MCF 10A (cell line): Measurements from ENCODE around the gene A4GALT. TPM values are rescaled to one million over a fixed set of nuclear protein-coding genes. Genes with fewer than 3 reads are reported as not detected.
"Not testable (repeated sequence)": the region's sequence is repeated elsewhere in the genome, so short reads cannot be mapped to it uniquely, and the experiment has no call there.

Experiments used
- BruUV-seq: library from RNA; stranded (reverse); fragments of 400-500 nt; replicated peaks from 2 replicates; lab custom pipeline; 2021; lab: Mats Ljungman, UMichigan
- CTCF ChIA-PET: fragments of 300-600 bp; sonication (Branson Sonifier 250); formaldehyde crosslinking; extraction: SDS; loops from one replicate; lab custom pipeline; 2021; ENCODE audit warnings: antibody characterized with exemption, inconsistent platforms; lab: Yijun Ruan, JAX
- POLR2A ChIA-PET: fragments of 300-600, 350-650 bp; sonication (Branson Sonifier 250); formaldehyde crosslinking; extraction: SDS; loops from one replicate; lab custom pipeline; 2020; ENCODE audit warnings: antibody characterized with exemption, inconsistent platforms; lab: Yijun Ruan, JAX
- DNase-seq: peaks from one replicate; pipeline ENCODE4 v3.0.0-alpha.2; 2018; ENCODE audit not compliant: unreplicated experiment
- H3K27ac Mint-ChIP-seq: one replicate; pipeline ENCODE4 v1.8.0; 2022; ENCODE audit warnings: mild to moderate bottlenecking, low read depth, mixed read lengths; ENCODE audit not compliant: unreplicated experiment
- H3K27me3 Mint-ChIP-seq: one replicate; pipeline ENCODE4 v1.8.0; 2022; ENCODE audit warnings: mixed read lengths; ENCODE audit not compliant: insufficient read depth, unreplicated experiment
- H3K36me3 Mint-ChIP-seq: one replicate; pipeline ENCODE4 v1.8.0; 2022; ENCODE audit warnings: mild to moderate bottlenecking, moderate library complexity, mixed read lengths; ENCODE audit not compliant: insufficient read depth, unreplicated experiment
- H3K4me1 Mint-ChIP-seq: one replicate; pipeline ENCODE4 v1.8.0; 2022; ENCODE audit warnings: mixed read lengths; ENCODE audit not compliant: insufficient read depth, unreplicated experiment
- H3K4me3 Mint-ChIP-seq: one replicate; pipeline ENCODE4 v1.8.0; 2022; ENCODE audit warnings: mild to moderate bottlenecking, moderate library complexity, mixed read lengths; ENCODE audit not compliant: unreplicated experiment
- H3K9me3 Mint-ChIP-seq: one replicate; pipeline ENCODE4 v1.8.0; 2022; ENCODE audit warnings: mixed read lengths; ENCODE audit not compliant: unreplicated experiment
- intact Hi-C: fragments of 100-400 bp; cut with micrococcal nuclease; formaldehyde crosslinking; loops from 2 replicates; pipeline ENCODE4 v1.14.1; 2022
- total RNA-seq: library from RNA; stranded (reverse); gene quantifications from 2 replicates; pipeline ENCODE4 v1.2.3, GENCODE V29; 2022
- TF ChIP-seq, protein P1 (sequence below): fragments of 200-600 bp; IDR thresholded peaks from one replicate; pipeline ENCODE4 v1.8.0; 2022; ENCODE audit warnings: antibody characterized with exemption, mild to moderate bottlenecking; ENCODE audit not compliant: unreplicated experiment

A4GALT gene
- total RNA-seq, 1 experiment from 2014 or later = 8.7 TPM

DNA sequence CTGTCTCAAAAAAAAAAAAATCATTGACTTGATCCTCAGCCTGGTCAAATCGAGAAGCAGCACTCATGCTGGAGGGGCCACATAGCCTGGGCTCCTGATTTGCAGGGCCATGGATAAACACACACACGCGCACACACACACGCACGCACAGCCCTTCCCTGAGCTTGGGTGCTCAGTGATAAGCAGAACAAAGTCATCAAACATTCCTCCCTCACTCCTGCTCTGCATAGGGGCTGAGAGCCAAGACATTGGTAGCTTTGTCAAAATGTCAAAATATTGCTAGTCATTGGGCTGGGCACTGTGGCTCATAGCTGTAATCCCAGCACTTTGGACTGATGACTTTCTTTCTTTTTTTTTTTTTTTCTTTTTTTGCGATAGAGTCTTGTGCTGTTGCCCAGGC, 34.0 kb upstream of the A4GALT start:
- TF ChIP-seq, protein P1, sequence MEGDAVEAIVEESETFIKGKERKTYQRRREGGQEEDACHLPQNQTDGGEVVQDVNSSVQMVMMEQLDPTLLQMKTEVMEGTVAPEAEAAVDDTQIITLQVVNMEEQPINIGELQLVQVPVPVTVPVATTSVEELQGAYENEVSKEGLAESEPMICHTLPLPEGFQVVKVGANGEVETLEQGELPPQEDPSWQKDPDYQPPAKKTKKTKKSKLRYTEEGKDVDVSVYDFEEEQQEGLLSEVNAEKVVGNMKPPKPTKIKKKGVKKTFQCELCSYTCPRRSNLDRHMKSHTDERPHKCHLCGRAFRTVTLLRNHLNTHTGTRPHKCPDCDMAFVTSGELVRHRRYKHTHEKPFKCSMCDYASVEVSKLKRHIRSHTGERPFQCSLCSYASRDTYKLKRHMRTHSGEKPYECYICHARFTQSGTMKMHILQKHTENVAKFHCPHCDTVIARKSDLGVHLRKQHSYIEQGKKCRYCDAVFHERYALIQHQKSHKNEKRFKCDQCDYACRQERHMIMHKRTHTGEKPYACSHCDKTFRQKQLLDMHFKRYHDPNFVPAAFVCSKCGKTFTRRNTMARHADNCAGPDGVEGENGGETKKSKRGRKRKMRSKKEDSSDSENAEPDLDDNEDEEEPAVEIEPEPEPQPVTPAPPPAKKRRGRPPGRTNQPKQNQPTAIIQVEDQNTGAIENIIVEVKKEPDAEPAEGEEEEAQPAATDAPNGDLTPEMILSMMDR = no peak
- no TSS peak for BruUV-seq
- peaks cover 21% of the 10 kb centered on the region for H3K4me1 Mint-ChIP-seq
- H3K36me3 Mint-ChIP-seq = no peaks in the 10 kb centered on the region
- intact Hi-C loops = loop anchor here (1.0 kb wide), 1 partner anchor 34 kb away; the partner anchor contains the start of gene A4GALT
- peak; percentile 85 for DNase-seq
- no peaks in the 10 kb centered on the region for H3K27me3 Mint-ChIP-seq
- POLR2A ChIA-PET = interaction anchor here (0.6 to 2.8 kb wide), 11 partner anchors 9 to 650 kb away, joined by 3 to 41 read pairs (median 7); partner anchors contain the start of genes CYB5R3 and POLDIP3
- no peak overlapping the region for H3K4me3 Mint-ChIP-seq
- peak overlapping the region; percentile 59 for H3K27ac Mint-ChIP-seq
- no peaks in the 10 kb centered on the region for H3K9me3 Mint-ChIP-seq
- CTCF ChIA-PET = interaction anchor here (0.6 kb wide), 3 partner anchors 10 to 256 kb away, joined by 3 to 4 read pairs (median 3); no protein-coding TSS in a partner anchor

DNA sequence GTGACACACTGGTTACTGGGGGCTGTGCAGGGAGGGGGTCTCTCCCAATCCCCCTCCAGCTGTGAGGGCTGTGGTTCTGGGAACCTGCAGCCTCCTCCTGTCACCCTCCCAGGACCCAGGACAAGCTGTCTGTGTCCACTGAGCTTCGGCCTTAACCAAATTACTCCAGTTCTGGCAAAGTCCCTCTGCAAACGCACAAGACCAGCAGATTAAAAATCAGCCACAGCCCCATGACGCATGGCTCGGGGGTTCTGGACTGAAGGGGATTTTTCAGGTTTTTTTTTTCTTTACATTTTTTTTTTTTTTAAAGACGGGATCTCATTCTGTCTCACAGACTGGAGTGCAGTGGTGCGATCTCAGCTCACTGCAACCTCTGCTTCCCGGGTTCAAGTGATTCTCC, 32.2 kb upstream of the A4GALT start:
- intact Hi-C loops = no loop called here
- TF ChIP-seq, protein P1 = no peak
- POLR2A ChIA-PET = interaction anchor here (0.8 to 2.0 kb wide), 3 partner anchors 13 to 66 kb away, joined by 3 to 10 read pairs (median 3); no protein-coding TSS in a partner anchor
- Mint-ChIP-seq H3K36me3 (no peaks in the 10 kb centered on the region), H3K27me3 (no peaks in the 10 kb centered on the region), H3K27ac (no peak overlapping the region), H3K4me3 (no peak overlapping the region), H3K9me3 (no peaks in the 10 kb centered on the region), H3K4me1 (peaks cover 23% of the 10 kb centered on the region)
- no peak for DNase-seq
- no TSS peak for BruUV-seq
- CTCF ChIA-PET = no interaction called here

DNA sequence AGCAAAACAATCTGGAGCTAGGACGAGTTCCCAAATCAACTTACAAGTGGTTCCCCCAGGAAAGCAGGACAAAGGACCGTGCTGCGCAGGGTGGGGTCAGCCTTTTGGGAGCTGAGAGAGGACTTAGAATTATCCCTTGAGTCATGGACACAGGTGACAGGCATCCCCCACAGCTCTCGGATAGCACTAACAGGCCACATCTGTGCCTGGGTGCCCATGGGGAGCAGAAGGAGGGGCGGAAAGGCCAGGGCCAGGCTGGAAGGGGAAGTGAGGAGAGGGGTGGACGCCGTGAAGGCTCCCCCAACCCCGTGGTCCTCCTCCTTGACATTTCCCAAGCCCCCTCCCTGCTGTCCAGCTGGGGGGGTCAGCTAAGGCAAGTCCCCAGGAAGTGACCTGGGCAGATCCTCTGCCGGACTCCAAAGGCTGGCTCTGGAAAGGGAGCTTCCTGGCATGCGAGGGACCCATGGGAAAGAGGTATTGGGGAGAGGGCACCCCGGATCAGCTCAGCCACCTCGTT, 31.6 kb upstream of the A4GALT start:
- Mint-ChIP-seq H3K4me1 (peaks cover 26% of the 10 kb centered on the region), H3K27ac (no peak overlapping the region), H3K36me3 (no peaks in the 10 kb centered on the region), H3K27me3 (no peaks in the 10 kb centered on the region), H3K4me3 (no peak overlapping the region), H3K9me3 (no peaks in the 10 kb centered on the region)
- TF ChIP-seq, protein P1 = no peak
- intact Hi-C loops = no loop called here
- no TSS peak for BruUV-seq
- no peak for DNase-seq
- ChIA-PET CTCF (interaction anchor here (0.6 kb wide), 1 partner anchor 114 kb away, joined by 3 read pairs; no protein-coding TSS in a partner anchor), POLR2A (interaction anchor here (0.8 to 2.0 kb wide), 4 partner anchors 12 to 65 kb away, joined by 3 to 10 read pairs (median 3); no protein-coding TSS in a partner anchor)

DNA sequence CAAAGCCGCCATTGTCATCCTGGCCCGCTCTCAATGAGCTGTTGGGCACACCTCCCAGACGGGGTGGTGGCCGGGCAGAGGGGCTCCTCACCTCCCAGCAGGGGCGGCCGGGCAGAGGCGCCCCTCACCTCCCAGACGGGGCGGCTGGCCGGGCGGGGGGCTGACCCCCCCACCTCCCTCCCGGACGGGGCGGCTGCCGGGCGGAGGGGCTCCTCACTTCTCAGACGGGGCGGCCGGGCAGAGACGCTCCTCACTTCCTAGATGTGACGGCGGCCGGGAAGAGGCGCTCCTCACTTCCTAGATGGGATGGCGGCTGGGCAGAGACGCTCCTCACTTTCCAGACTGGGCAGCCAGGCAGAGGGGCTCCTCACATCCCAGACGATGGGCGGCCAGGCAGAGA, 29.8 kb upstream of the A4GALT start:
- DNase-seq, H3K4me3 Mint-ChIP-seq, H3K36me3 Mint-ChIP-seq, H3K27me3 Mint-ChIP-seq, BruUV-seq, POLR2A ChIA-PET, H3K9me3 Mint-ChIP-seq, intact Hi-C loops: not testable (repeated sequence)
- peaks cover 19% of the 10 kb centered on the region for H3K4me1 Mint-ChIP-seq
- H3K27ac Mint-ChIP-seq = peak overlapping the region; percentile 87
- CTCF ChIA-PET = interaction anchor here (0.6 kb wide), 1 partner anchor 63 kb away, joined by 3 read pairs; no protein-coding TSS in a partner anchor
